ENCODE data around the gene TMPRSS3. TPM values are rescaled to one million over a fixed set of nuclear protein-coding genes. Genes with fewer than 3 reads are reported as not detected.

The TMPRSS3 gene
- total and polyA plus RNA-seq, 2 donors (not counting 1 experiment from before 2014, with no cell fraction given) = 0.10 to 0.12 TPM

DNA sequence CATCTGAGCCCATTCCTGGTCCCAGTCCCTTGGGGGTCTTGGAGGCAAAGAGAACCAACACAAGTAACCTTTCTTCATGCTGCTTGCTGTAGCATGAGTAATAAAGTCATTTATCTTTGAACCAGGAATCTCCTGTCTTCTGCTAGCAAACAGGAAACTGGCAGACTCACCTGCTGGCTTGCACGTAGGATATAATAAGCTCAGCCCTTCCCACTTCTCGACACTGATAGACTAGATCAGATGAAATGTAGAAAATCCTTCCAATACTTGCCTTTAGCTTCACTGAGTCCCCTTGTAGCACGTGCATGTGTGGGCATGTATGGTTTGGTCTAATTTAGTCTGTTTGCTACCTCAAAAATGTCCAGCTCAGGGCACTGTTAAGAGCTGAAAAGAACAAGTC lies 38.5 kb downstream of the TMPRSS3 start:
- H3K4me3 Mint-ChIP-seq = no peak overlapping the region
- intact Hi-C loops (cut with micrococcal nuclease) = no loop called here
- no peaks in the 10 kb centered on the region for H3K4me1 Mint-ChIP-seq
- CTCF ChIA-PET = no interaction called here
- WGBS (ENCODE audit: insufficient coverage) = no CpG with 5 or more reads among the region's 3 CpGs
- Histone ChIP-seq H3K27ac (ENCODE audit: low read length in 2 of 2) (no peak overlapping the region), H3K4me1 (ENCODE audit: control insufficient read depth in 2 of 2, insufficient read depth in 2 of 2, low read length in 2 of 2) (no peaks in the 10 kb centered on the region), H3K4me3 (ENCODE audit: control extremely low read depth in 1 of 5, extremely low read depth in 1 of 5, insufficient read depth in 1 of 5, low read depth in 2 of 5, low read length in 4 of 5) (no peak overlapping the region), H2AFZ (ENCODE audit: insufficient read depth, low read depth, low read length, poor library complexity, severe bottlenecking) (no peak overlapping the region), H3K36me3 (replicated peaks in 1 of 2; ENCODE audit: control extremely low read depth in 1 of 2, control insufficient read depth in 1 of 2, extremely low read depth in 1 of 2, insufficient read depth in 2 of 2, low read length in 1 of 2) (no peaks in the 10 kb centered on the region), H3K9ac (ENCODE audit: low read length) (no peak overlapping the region), H4K20me1 (ENCODE audit: control insufficient read depth, insufficient read depth, low read length, poor library complexity, severe bottlenecking) (no peaks in the 10 kb centered on the region), H3K79me2 (ENCODE audit: control insufficient read depth, insufficient read depth, low read length) (no peaks in the 10 kb centered on the region), H3K27me3 (replicated peaks in 1 of 4; ENCODE audit: control extremely low read depth in 1 of 4, control insufficient read depth in 3 of 4, insufficient read depth in 4 of 4, low read length in 3 of 4) (peaks cover 0 to 21% (median 3%) of the 10 kb centered on the region in 4 experiments), H3K9me3 (ENCODE audit: control extremely low read depth in 1 of 3, control insufficient read depth in 2 of 3, insufficient read depth in 1 of 3, low read length in 2 of 3) (peaks cover 10 to 26% (median 16%) of the 10 kb centered on the region in 3 donors), H3K4me2 (replicated peaks; ENCODE audit: low read depth, low read length, poor library complexity, severe bottlenecking) (no peak overlapping the region)
- H3K27ac Mint-ChIP-seq = no peak overlapping the region
- peaks cover 10% of the 10 kb centered on the region for H3K9me3 Mint-ChIP-seq (ENCODE audit: insufficient read depth)
- DNase-seq (no peak), ATAC-seq (ENCODE audit: low read depth) (no peak)
- TF ChIP-seq EZH2 (IDR thresholded peaks at IDR 0.05; ENCODE audit: borderline replicate concordance, insufficient read depth, low read depth, low read length, poor library complexity, severe bottlenecking) = no peak
- TF ChIP-seq, protein P1, sequence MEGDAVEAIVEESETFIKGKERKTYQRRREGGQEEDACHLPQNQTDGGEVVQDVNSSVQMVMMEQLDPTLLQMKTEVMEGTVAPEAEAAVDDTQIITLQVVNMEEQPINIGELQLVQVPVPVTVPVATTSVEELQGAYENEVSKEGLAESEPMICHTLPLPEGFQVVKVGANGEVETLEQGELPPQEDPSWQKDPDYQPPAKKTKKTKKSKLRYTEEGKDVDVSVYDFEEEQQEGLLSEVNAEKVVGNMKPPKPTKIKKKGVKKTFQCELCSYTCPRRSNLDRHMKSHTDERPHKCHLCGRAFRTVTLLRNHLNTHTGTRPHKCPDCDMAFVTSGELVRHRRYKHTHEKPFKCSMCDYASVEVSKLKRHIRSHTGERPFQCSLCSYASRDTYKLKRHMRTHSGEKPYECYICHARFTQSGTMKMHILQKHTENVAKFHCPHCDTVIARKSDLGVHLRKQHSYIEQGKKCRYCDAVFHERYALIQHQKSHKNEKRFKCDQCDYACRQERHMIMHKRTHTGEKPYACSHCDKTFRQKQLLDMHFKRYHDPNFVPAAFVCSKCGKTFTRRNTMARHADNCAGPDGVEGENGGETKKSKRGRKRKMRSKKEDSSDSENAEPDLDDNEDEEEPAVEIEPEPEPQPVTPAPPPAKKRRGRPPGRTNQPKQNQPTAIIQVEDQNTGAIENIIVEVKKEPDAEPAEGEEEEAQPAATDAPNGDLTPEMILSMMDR (IDR thresholded peaks at IDR 0.05) = no peak
- POLR2A ChIA-PET = no interaction called here
- peaks cover 42% of the 10 kb centered on the region for H3K27me3 Mint-ChIP-seq

DNA sequence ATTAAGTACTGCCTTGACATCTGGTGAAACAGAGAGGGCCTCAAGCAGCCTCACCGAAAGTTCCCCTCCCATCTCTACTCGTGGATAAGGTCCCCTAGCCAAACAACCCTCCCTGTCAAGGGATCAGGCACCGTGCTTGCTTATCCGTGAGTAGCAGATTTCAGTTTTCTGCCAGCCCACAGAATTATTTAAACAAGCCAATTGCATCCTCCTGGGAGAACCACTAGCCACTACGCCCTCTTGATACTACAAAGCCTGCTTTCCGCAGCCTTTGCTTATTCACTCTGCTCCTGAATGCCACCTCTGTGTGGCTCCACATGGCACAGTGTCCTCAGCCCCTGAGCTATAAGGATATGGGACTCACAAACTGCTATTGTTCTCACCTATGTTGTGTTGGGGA lies 39.2 kb downstream of the TMPRSS3 start:
- intact Hi-C loops (cut with micrococcal nuclease) = no loop called here
- DNase-seq (no peak), ATAC-seq (ENCODE audit: low read depth) (no peak)
- H4K20me1 ChIP-seq (ENCODE audit: control insufficient read depth, insufficient read depth, low read length, poor library complexity, severe bottlenecking) = no peaks in the 10 kb centered on the region
- H2AFZ ChIP-seq (ENCODE audit: insufficient read depth, low read depth, low read length, poor library complexity, severe bottlenecking) = no peak overlapping the region
- H3K4me1 Mint-ChIP-seq = no peaks in the 10 kb centered on the region
- no peak overlapping the region for H3K4me2 ChIP-seq (replicated peaks; ENCODE audit: low read depth, low read length, poor library complexity, severe bottlenecking)
- ChIA-PET CTCF (no interaction called here), POLR2A (no interaction called here)
- 72% methylated on average over 5 of the region's 6 CpGs for WGBS (ENCODE audit: insufficient coverage)
- H3K27ac Mint-ChIP-seq = no peak overlapping the region
- H3K4me3 Mint-ChIP-seq = no peak overlapping the region
- no peak overlapping the region for H3K9ac ChIP-seq (ENCODE audit: low read length)
- no peak overlapping the region for H3K27ac ChIP-seq (ENCODE audit: low read length in 2 of 2)
- H3K9me3 Mint-ChIP-seq (ENCODE audit: insufficient read depth) = peaks cover 10% of the 10 kb centered on the region
- H3K4me3 ChIP-seq (ENCODE audit: control extremely low read depth in 1 of 5, extremely low read depth in 1 of 5, insufficient read depth in 1 of 5, low read depth in 2 of 5, low read length in 4 of 5) = no peak overlapping the region
- H3K36me3 ChIP-seq (replicated peaks in 1 of 2; ENCODE audit: control extremely low read depth in 1 of 2, control insufficient read depth in 1 of 2, extremely low read depth in 1 of 2, insufficient read depth in 2 of 2, low read length in 1 of 2) = no peaks in the 10 kb centered on the region
- H3K9me3 ChIP-seq (ENCODE audit: control extremely low read depth in 1 of 3, control insufficient read depth in 2 of 3, insufficient read depth in 1 of 3, low read length in 2 of 3) = peaks cover 10 to 26% (median 16%) of the 10 kb centered on the region in 3 donors
- no peaks in the 10 kb centered on the region for H3K4me1 ChIP-seq (ENCODE audit: control insufficient read depth in 2 of 2, insufficient read depth in 2 of 2, low read length in 2 of 2)
- H3K79me2 ChIP-seq (ENCODE audit: control insufficient read depth, insufficient read depth, low read length) = no peaks in the 10 kb centered on the region
- peaks cover 37% of the 10 kb centered on the region for H3K27me3 Mint-ChIP-seq
- TF ChIP-seq EZH2 (IDR thresholded peaks at IDR 0.05; ENCODE audit: borderline replicate concordance, insufficient read depth, low read depth, low read length, poor library complexity, severe bottlenecking) = no peak
- TF ChIP-seq, protein P1 (IDR thresholded peaks at IDR 0.05) = no peak
- peaks cover 0 to 21% (median 3%) of the 10 kb centered on the region in 4 experiments for H3K27me3 ChIP-seq (replicated peaks in 1 of 4; ENCODE audit: control extremely low read depth in 1 of 4, control insufficient read depth in 3 of 4, insufficient read depth in 4 of 4, low read length in 3 of 4)

All from B cell (primary cell).